ENCODE results near the gene INSIG2. TPM values are rescaled to one million over a fixed set of nuclear protein-coding genes. Genes with fewer than 3 reads are reported as not detected.

INSIG2 gene
- total RNA-seq, 3 donors from 2014 or later, result 14.6 to 27.8 (median 14.8) TPM

DNA sequence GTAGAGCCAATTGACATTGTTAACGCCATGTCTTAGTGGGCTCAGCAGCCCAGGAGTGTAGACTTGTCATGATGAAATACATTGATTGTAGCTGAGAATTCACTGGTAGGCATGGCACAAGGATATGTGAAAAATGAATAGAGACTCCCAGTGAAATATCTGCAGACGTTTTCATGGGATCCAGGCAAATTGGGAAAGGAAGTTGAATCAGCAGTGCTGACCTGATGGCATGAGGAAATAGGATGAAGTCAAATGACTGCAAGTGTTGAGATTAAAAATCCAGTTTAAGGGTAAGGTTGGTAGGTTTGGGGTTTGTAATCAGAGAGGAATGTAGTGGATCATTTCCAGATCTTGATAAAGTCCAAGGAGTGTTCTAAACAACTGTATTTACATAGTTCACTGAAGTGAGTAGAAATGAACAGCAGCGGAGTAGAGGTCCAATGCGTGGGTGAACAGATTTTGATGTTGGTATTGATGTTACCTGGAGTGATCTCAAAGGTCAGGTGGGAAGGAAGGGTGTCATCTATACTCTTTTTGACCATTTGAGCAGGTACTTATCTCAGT, 24.6 kb downstream of the INSIG2 start:
- no peaks in the 10 kb centered on the region for H3K9me3 ChIP-seq

DNA sequence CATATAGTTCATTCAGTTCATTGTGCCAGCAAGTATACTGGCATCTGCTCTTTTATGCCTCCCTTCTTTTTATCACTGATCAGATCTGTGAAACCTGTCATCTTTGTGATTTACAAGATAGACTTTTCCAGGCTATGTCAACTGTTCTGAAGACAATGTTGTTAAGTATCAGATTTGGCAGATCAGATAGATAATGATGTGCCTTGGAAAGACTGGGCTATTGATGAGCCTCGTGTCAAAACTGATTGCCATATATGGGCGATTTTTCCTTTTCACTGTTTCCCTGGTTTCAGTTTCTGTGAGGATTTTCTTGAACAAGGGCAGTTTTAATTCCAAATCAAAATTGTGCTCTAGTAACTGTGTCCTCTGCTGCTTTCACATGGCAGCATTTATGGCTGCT, 26.6 kb downstream of the INSIG2 start:
- Histone ChIP-seq H3K9me3 (no peaks in the 10 kb centered on the region), H3K36me3 (ENCODE audit: low read depth) (no peaks in the 10 kb centered on the region), H3K4me3 (no peak overlapping the region), H3K4me1 (ENCODE audit: low read depth) (no peaks in the 10 kb centered on the region)
- ATAC-seq (no peak), DNase-seq (no peak)
- intact Hi-C loops (cut with DNase I, micrococcal nuclease), result no loop called here
- TF ChIP-seq, protein P1, sequence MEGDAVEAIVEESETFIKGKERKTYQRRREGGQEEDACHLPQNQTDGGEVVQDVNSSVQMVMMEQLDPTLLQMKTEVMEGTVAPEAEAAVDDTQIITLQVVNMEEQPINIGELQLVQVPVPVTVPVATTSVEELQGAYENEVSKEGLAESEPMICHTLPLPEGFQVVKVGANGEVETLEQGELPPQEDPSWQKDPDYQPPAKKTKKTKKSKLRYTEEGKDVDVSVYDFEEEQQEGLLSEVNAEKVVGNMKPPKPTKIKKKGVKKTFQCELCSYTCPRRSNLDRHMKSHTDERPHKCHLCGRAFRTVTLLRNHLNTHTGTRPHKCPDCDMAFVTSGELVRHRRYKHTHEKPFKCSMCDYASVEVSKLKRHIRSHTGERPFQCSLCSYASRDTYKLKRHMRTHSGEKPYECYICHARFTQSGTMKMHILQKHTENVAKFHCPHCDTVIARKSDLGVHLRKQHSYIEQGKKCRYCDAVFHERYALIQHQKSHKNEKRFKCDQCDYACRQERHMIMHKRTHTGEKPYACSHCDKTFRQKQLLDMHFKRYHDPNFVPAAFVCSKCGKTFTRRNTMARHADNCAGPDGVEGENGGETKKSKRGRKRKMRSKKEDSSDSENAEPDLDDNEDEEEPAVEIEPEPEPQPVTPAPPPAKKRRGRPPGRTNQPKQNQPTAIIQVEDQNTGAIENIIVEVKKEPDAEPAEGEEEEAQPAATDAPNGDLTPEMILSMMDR (IDR thresholded peaks at IDR 0.05), result no peak

More for the DNA sequence above, 24.6 kb downstream of the INSIG2 start:
- peak; percentile 41 for ATAC-seq
- Histone ChIP-seq H3K4me1 (ENCODE audit: low read depth) (no peaks in the 10 kb centered on the region), H3K36me3 (ENCODE audit: low read depth) (no peaks in the 10 kb centered on the region), H3K4me3 (no peak overlapping the region)
- intact Hi-C loops (cut with DNase I, micrococcal nuclease), result no loop called here
- DNase-seq, result no peak
- TF ChIP-seq, protein P1 (IDR thresholded peaks at IDR 0.05), result no peak

DNA sequence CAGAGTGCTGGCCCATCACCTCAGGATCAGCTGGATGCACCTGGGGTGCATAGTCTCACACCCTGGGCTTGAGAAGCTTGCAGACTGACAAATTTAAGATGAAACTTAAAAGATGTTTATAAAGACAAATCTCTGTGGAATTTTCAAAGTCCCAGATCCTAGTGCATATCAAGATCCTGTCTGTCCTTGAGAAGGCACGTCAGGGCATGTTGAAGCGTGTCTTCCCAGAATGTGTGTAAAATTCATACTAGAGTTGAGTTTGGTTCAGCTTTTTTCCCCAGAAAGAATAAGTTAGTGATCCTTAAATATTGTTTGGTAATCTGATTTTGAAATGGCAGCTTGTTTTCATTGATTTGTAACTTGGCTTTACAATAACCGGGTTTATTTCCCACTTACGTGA, 27.5 kb downstream of the INSIG2 start:
- Histone ChIP-seq H3K4me1 (ENCODE audit: low read depth) (no peaks in the 10 kb centered on the region), H3K4me3 (no peak overlapping the region), H3K36me3 (ENCODE audit: low read depth) (no peaks in the 10 kb centered on the region), H3K9me3 (no peaks in the 10 kb centered on the region)
- TF ChIP-seq, protein P1 (IDR thresholded peaks at IDR 0.05), result no peak
- ATAC-seq (no peak), DNase-seq (no peak)
- intact Hi-C loops (cut with DNase I, micrococcal nuclease), result no loop called here

DNA sequence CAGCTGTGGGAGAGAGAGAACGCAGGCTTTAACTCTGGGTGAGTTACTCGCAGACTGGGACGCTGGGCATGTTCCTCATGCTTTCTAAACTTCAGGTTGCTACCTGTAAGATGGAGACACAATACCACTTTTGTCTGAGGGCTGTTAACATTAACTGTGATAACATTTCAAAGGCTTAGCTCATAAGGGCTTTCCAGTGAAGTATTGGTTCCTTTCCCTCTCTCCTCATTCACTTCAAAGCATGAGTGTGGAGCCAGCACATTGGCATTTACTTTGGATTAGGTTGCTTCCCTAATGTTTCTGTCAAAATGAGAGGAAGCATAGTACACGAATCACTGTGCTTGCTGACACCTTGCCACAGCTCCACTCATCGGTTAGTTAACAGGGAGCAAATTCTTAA, 30.2 kb downstream of the INSIG2 start:
- no peaks in the 10 kb centered on the region for H3K36me3 ChIP-seq (ENCODE audit: low read depth)
- ATAC-seq, result no peak
- H3K9me3 ChIP-seq, result no peaks in the 10 kb centered on the region
- TF ChIP-seq, protein P1 (IDR thresholded peaks at IDR 0.05), result no peak
- peaks cover 2% of the 10 kb centered on the region for H3K4me1 ChIP-seq (ENCODE audit: low read depth)
- no peak overlapping the region for H3K4me3 ChIP-seq
- no peak for DNase-seq
- intact Hi-C loops (cut with DNase I, micrococcal nuclease), result no loop called here

GRCh38 chr2:118119158-118119727, 31.0 kb downstream of the INSIG2 start:
- H3K4me3 ChIP-seq, result no peak overlapping the region
- H3K36me3 ChIP-seq (ENCODE audit: low read depth), result no peaks in the 10 kb centered on the region
- intact Hi-C loops (cut with DNase I, micrococcal nuclease), result no loop called here
- DNase-seq (no peak), ATAC-seq (no peak)
- H3K4me1 ChIP-seq (ENCODE audit: low read depth), result peaks cover 2% of the 10 kb centered on the region
- no peaks in the 10 kb centered on the region for H3K9me3 ChIP-seq
- TF ChIP-seq, protein P1 (IDR thresholded peaks at IDR 0.05), result no peak
